WTC11 (cell line): ENCODE measurements around the gene ATP1A4. TPM values are rescaled to one million over a fixed set of nuclear protein-coding genes. Genes with fewer than 3 reads are reported as not detected.

Source experiments
- ATAC-seq: fragments of 200-7000 bp; cut with Tn5 transposase; 2 replicates; pipeline ENCODE4 v1.10.0; 2021; ENCODE audit warnings: mild to moderate bottlenecking, moderate library complexity
- CTCF ChIA-PET: fragments of 300-600 bp; sonication (Branson Sonifier 250); formaldehyde crosslinking; loops from one replicate; lab custom pipeline; 2021; ENCODE audit warnings: antibody characterized with exemption; lab: Charles Lee
- POLR2A ChIA-PET: fragments of 350-600 bp; sonication (Branson Sonifier 250); formaldehyde crosslinking; loops from one replicate; lab custom pipeline; 2021; ENCODE audit warnings: antibody characterized with exemption; lab: Charles Lee
- DNase-seq: peaks from one replicate; pipeline ENCODE4 v3.0.0; 2021; ENCODE audit warnings: low spot score
- H3K27ac Mint-ChIP-seq: 2 replicates; pipeline ENCODE4 v1.8.0; 2021; ENCODE audit warnings: mixed read lengths
- H3K27me3 Mint-ChIP-seq: 2 replicates; pipeline ENCODE4 v1.8.0; 2021; ENCODE audit warnings: low read depth, mild to moderate bottlenecking, moderate library complexity, mixed read lengths
- H3K36me3 Mint-ChIP-seq: 2 replicates; pipeline ENCODE4 v1.8.0; 2021; ENCODE audit warnings: mixed read lengths
- H3K4me1 Mint-ChIP-seq: 2 replicates; pipeline ENCODE4 v1.8.0; 2022; ENCODE audit warnings: mixed read lengths
- H3K4me3 Mint-ChIP-seq: 2 replicates; pipeline ENCODE4 v1.8.0; 2021; ENCODE audit warnings: mild to moderate bottlenecking, moderate library complexity, mixed read lengths
- H3K9me3 Mint-ChIP-seq: 2 replicates; pipeline ENCODE4 v1.8.0; 2021; ENCODE audit warnings: mixed read lengths
- CBFB ChIP-seq: sonication (generic); formaldehyde crosslinking; IDR thresholded peaks from 2 replicates; pipeline ENCODE4 v1.8.1; 2022; ENCODE audit warnings: mild to moderate bottlenecking, low read depth, missing genetic modification reagents
- CREM ChIP-seq: sonication (generic); formaldehyde crosslinking; IDR thresholded peaks from 2 replicates; pipeline ENCODE4 v1.8.1; 2022; ENCODE audit warnings: mild to moderate bottlenecking, missing genetic modification reagents, moderate library complexity
- E2F1 ChIP-seq: sonication (generic); formaldehyde crosslinking; IDR thresholded peaks from 2 replicates; pipeline ENCODE4 v1.8.0; 2022; ENCODE audit warnings: mild to moderate bottlenecking, missing genetic modification reagents
- EMX1 ChIP-seq: fragments of 250-450 bp; sonication (Bioruptor Pico); IDR thresholded peaks from 2 replicates; pipeline ENCODE4 v1.8.0; 2021; ENCODE audit warnings: mild to moderate bottlenecking
- IRF2 ChIP-seq: sonication (generic); formaldehyde crosslinking; IDR thresholded peaks from 2 replicates; pipeline ENCODE4 v1.8.0; 2022; ENCODE audit warnings: low read depth, missing genetic modification reagents, borderline replicate concordance
- JUN ChIP-seq: sonication (generic); formaldehyde crosslinking; IDR thresholded peaks from 2 replicates; pipeline ENCODE4 v1.8.0; 2023; ENCODE audit warnings: mild to moderate bottlenecking, missing genetic modification reagents
- MYBL2 ChIP-seq: sonication (generic); formaldehyde crosslinking; IDR thresholded peaks from 2 replicates; pipeline ENCODE4 v1.8.1; 2023; ENCODE audit warnings: mild to moderate bottlenecking, moderate library complexity, missing genetic modification reagents
- NFATC4 ChIP-seq: fragments of 250-450 bp; sonication (Bioruptor Pico); IDR thresholded peaks from 2 replicates; pipeline ENCODE4 v1.9.0; 2021; ENCODE audit warnings: mild to moderate bottlenecking
- OVOL2 ChIP-seq: fragments of 250-450 bp; sonication (Bioruptor Pico); IDR thresholded peaks from 2 replicates; pipeline ENCODE4 v1.9.0; 2021; ENCODE audit warnings: mild to moderate bottlenecking, borderline replicate concordance
- RORB ChIP-seq: fragments of 250-450 bp; sonication (Bioruptor Pico); IDR thresholded peaks from 2 replicates; pipeline ENCODE4 v1.9.0; 2021; ENCODE audit warnings: mild to moderate bottlenecking
- SOX15 ChIP-seq: fragments of 250-450 bp; sonication (Bioruptor Pico); IDR thresholded peaks from 2 replicates; pipeline ENCODE4 v1.9.0; 2021; ENCODE audit warnings: mild to moderate bottlenecking
- ZNF121 ChIP-seq: sonication (generic); formaldehyde crosslinking; IDR thresholded peaks from 2 replicates; pipeline ENCODE4 v1.8.0; 2023; ENCODE audit warnings: missing genetic modification reagents
- ZSCAN18 ChIP-seq: fragments of 250-450 bp; sonication (Bioruptor Pico); IDR thresholded peaks from 2 replicates; pipeline ENCODE4 v2.1.2; 2022; ENCODE audit warnings: mild to moderate bottlenecking, moderate library complexity
- total RNA-seq: library from RNA; stranded (reverse); gene quantifications from 3 replicates; pipeline ENCODE4 v1.2.3, GENCODE V29; 2021
- TF ChIP-seq, protein P1 (sequence below): fragments of 250-450 bp; sonication (Bioruptor Pico); conservative IDR thresholded peaks from 2 replicates; pipeline ENCODE4 v1.9.0; 2021; ENCODE audit warnings: mild to moderate bottlenecking
- TF ChIP-seq, protein P2 (sequence below): fragments of 200-600 bp; IDR thresholded peaks from 2 replicates; pipeline ENCODE4 v1.8.0; 2022; ENCODE audit warnings: antibody characterized with exemption
- TF ChIP-seq, protein P3 (sequence below): fragments of 250-450 bp; sonication (Bioruptor Pico); IDR thresholded peaks from 2 replicates; pipeline ENCODE4 v1.9.0; 2021; ENCODE audit warnings: mild to moderate bottlenecking
- TF ChIP-seq, protein P4 (sequence below): fragments of 250-450 bp; sonication (Bioruptor Pico); IDR thresholded peaks from 2 replicates; pipeline ENCODE4 v1.8.0; 2021; ENCODE audit warnings: mild to moderate bottlenecking
- TF ChIP-seq, protein P5 (sequence below): sonication (generic); formaldehyde crosslinking; IDR thresholded peaks from 2 replicates; pipeline ENCODE4 v1.8.1; 2022; ENCODE audit warnings: mild to moderate bottlenecking, missing genetic modification reagents, moderate library complexity, borderline replicate concordance

ATP1A4 gene
- total RNA-seq, 1 experiment from 2014 or later = 0.37 TPM

DNA sequence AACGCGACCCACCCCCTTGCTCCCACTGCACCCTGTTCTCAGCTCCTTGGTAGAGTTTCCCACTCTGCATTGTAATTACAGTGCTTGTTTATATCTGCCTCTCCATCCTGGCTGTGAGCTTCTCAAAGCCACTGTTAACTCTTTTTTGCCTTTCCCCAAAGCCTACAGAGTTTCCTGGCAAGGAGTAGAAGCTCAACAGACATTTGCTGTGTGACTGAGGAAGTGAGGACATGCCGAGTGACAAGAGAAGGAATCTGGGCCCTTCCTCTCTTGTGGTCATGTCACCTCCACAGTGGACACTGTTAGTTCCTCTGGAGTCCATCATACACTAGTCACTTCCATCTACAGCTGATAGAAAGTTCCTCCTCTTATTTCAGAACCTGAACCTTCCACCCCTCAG lies 46.9 kb upstream of the ATP1A4 start:
- CTCF ChIA-PET = interaction anchor here (1.0 to 9.3 kb wide), 18 partner anchors 8 to 187 kb away, joined by 3 to 109 read pairs (median 10); partner anchors contain the start of genes ATP1A2 and PEX19
- TF ChIP-seq, protein P1, sequence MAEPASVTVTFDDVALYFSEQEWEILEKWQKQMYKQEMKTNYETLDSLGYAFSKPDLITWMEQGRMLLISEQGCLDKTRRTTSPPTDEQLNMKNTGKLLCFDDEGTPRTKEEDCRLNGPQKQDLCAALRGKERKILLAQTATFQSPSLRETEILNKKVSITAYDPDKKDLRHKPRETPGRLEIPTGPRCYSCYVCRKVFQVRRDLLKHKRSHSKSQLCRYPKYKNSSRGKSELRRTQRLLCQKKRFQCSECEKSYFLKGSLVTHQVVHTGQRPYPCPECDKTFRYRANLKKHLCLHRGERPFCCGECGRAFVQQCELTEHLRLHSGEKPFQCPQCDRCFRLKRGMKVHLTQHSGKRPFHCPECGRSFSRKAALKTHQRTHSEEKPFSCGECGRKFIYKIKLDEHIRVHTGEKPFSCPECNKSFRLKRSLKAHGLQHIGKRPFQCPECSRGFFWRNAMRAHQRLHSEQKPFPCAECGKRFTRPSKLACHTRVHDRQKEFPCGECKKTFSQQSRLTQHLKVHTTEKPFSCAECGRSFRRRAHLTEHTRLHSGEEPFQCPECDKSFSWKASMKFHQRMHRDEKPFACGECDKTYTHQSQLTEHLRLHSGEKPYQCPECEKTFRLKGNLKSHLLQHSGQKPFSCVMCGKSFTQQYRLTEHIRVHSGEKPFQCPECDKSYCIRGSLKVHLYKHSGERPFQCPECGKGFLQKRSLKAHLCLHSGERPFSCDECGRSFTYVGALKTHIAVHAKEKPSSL (CRISPR knock-in tag) = no peak
- TF ChIP-seq, protein P2, sequence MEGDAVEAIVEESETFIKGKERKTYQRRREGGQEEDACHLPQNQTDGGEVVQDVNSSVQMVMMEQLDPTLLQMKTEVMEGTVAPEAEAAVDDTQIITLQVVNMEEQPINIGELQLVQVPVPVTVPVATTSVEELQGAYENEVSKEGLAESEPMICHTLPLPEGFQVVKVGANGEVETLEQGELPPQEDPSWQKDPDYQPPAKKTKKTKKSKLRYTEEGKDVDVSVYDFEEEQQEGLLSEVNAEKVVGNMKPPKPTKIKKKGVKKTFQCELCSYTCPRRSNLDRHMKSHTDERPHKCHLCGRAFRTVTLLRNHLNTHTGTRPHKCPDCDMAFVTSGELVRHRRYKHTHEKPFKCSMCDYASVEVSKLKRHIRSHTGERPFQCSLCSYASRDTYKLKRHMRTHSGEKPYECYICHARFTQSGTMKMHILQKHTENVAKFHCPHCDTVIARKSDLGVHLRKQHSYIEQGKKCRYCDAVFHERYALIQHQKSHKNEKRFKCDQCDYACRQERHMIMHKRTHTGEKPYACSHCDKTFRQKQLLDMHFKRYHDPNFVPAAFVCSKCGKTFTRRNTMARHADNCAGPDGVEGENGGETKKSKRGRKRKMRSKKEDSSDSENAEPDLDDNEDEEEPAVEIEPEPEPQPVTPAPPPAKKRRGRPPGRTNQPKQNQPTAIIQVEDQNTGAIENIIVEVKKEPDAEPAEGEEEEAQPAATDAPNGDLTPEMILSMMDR = no peak
- no peak for TF ChIP-seq IRF2 (CRISPR knock-in tag)
- no peak for TF ChIP-seq EMX1 (CRISPR knock-in tag)
- TF ChIP-seq CBFB (CRISPR knock-in tag) = no peak
- no peak for TF ChIP-seq RORB (CRISPR knock-in tag)
- TF ChIP-seq MYBL2 (CRISPR knock-in tag) = no peak
- TF ChIP-seq OVOL2 (CRISPR knock-in tag) = no peak
- no peak for TF ChIP-seq ZSCAN18 (CRISPR knock-in tag)
- no peak for TF ChIP-seq E2F1
- TF ChIP-seq, protein P3, sequence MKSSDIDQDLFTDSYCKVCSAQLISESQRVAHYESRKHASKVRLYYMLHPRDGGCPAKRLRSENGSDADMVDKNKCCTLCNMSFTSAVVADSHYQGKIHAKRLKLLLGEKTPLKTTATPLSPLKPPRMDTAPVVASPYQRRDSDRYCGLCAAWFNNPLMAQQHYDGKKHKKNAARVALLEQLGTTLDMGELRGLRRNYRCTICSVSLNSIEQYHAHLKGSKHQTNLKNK (CRISPR knock-in tag) = no peak
- TF ChIP-seq, protein P4, sequence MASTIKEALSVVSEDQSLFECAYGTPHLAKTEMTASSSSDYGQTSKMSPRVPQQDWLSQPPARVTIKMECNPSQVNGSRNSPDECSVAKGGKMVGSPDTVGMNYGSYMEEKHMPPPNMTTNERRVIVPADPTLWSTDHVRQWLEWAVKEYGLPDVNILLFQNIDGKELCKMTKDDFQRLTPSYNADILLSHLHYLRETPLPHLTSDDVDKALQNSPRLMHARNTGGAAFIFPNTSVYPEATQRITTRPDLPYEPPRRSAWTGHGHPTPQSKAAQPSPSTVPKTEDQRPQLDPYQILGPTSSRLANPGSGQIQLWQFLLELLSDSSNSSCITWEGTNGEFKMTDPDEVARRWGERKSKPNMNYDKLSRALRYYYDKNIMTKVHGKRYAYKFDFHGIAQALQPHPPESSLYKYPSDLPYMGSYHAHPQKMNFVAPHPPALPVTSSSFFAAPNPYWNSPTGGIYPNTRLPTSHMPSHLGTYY (CRISPR knock-in tag) = no peak
- no peak for TF ChIP-seq NFATC4 (CRISPR knock-in tag)
- TF ChIP-seq SOX15 (CRISPR knock-in tag) = no peak
- no peak for TF ChIP-seq CREM (CRISPR knock-in tag)
- TF ChIP-seq, protein P5, sequence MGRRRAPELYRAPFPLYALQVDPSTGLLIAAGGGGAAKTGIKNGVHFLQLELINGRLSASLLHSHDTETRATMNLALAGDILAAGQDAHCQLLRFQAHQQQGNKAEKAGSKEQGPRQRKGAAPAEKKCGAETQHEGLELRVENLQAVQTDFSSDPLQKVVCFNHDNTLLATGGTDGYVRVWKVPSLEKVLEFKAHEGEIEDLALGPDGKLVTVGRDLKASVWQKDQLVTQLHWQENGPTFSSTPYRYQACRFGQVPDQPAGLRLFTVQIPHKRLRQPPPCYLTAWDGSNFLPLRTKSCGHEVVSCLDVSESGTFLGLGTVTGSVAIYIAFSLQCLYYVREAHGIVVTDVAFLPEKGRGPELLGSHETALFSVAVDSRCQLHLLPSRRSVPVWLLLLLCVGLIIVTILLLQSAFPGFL (CRISPR knock-in tag) = no peak
- TF ChIP-seq, all 79 proteins: peak for 0
- peaks cover 46% of the 10 kb centered on the region for H3K4me1 Mint-ChIP-seq
- H3K36me3 Mint-ChIP-seq = no peaks in the 10 kb centered on the region
- no peaks in the 10 kb centered on the region for H3K9me3 Mint-ChIP-seq
- H3K27me3 Mint-ChIP-seq = peaks cover 5% of the 10 kb centered on the region; the same call in 1 of the 2 replicates
- H3K4me3 Mint-ChIP-seq = no peak overlapping the region
- ATAC-seq (no peak), DNase-seq (no peak)
- POLR2A ChIA-PET = no interaction called here
- H3K27ac Mint-ChIP-seq = 0 out of 2 replicates have a peak overlapping the region, but pooled peaks have one; percentile 36

- ATAC-seq (no peak), DNase-seq (no peak)
- H3K9me3 Mint-ChIP-seq = no peaks in the 10 kb centered on the region
- H3K4me3 Mint-ChIP-seq = no peak overlapping the region
- peaks cover 3% of the 10 kb centered on the region; the same call in 1 of the 2 replicates for H3K27me3 Mint-ChIP-seq
- ChIA-PET POLR2A (no interaction called here), CTCF (interaction anchor here (1.1 to 9.3 kb wide), 13 partner anchors 8 to 186 kb away, joined by 3 to 109 read pairs (median 27); partner anchors contain the start of gene ATP1A2)
- H3K36me3 Mint-ChIP-seq = no peaks in the 10 kb centered on the region
- H3K4me1 Mint-ChIP-seq = peaks cover 50% of the 10 kb centered on the region
- no peak overlapping the region for H3K27ac Mint-ChIP-seq
- TF ChIP-seq ZNF121 (CRISPR knock-in tag) (peak; percentile 76), JUN (CRISPR knock-in tag) (no peak)
Measured at GRCh38 chr1:160105155-160105554, 46.2 kb upstream of the ATP1A4 start.
